ENCODE data around the gene LITAFD.
"Not testable (repeated sequence)": the region's sequence is repeated elsewhere in the genome, so short reads cannot be mapped to it uniquely, and the experiment has no call there.

Gene LITAFD

GRCh38 chr16:8873866-8874195, 8.3 kb upstream of the LITAFD start:
- not testable (repeated sequence) for DNase-seq

- no peak for DNase-seq
Measured at GRCh38 chr16:8874388-8874787, 7.8 kb upstream of the LITAFD start.

GRCh38 chr16:8875317-8875716, 6.8 kb upstream of the LITAFD start:
- not testable (repeated sequence) for DNase-seq

- no peak for DNase-seq
Measured at GRCh38 chr16:8877894-8878522, 4.1 kb upstream of the LITAFD start.

GRCh38 chr16:8878523-8878911, 3.6 kb upstream of the LITAFD start:
- DNase-seq, result no peak

GRCh38 chr16:8880839-8881510, 1.2 kb upstream of the LITAFD start:
- DNase-seq, result no peak

GRCh38 chr16:8882725-8883377, 700 bp downstream of the LITAFD start:
- DNase-seq, result no peak

- DNase-seq, result no peak
Measured at GRCh38 chr16:8885674-8886592, 3.8 kb downstream of the LITAFD start.

GRCh38 chr16:8886593-8887430, 4.7 kb downstream of the LITAFD start:
- no peak for DNase-seq

- DNase-seq, result no peak
Measured at GRCh38 chr16:8887431-8887765, 5.2 kb downstream of the LITAFD start.

- no peak for DNase-seq
Measured at GRCh38 chr16:8887952-8888560, 5.9 kb downstream of the LITAFD start.

- no peak for DNase-seq
Measured at GRCh38 chr16:8888951-8889892, 7.1 kb downstream of the LITAFD start.

GRCh38 chr16:8889893-8890548, 7.9 kb downstream of the LITAFD start:
- DNase-seq, result no peak

- no peak for DNase-seq
Measured at GRCh38 chr16:8890549-8890921, 8.4 kb downstream of the LITAFD start.

GRCh38 chr16:8892101-8892575, 10.0 kb downstream of the LITAFD start:
- no peak for DNase-seq

- DNase-seq, result no peak
Measured at GRCh38 chr16:8893426-8893825, 11.3 kb downstream of the LITAFD start.

- no peak for DNase-seq
Measured at GRCh38 chr16:8893976-8894690, 12.0 kb downstream of the LITAFD start.

- DNase-seq, result no peak
Measured at GRCh38 chr16:8894736-8895334, 12.7 kb downstream of the LITAFD start.

- DNase-seq, result no peak
Measured at GRCh38 chr16:8898660-8899318, 16.6 kb downstream of the LITAFD start.
